GM21360 (cell line): ENCODE measurements around the gene APEX2.
"Not testable (repeated sequence)": the region's sequence is repeated elsewhere in the genome, so short reads cannot be mapped to it uniquely, and the experiment has no call there.

Experiments used
- ATAC-seq: cut with Tn5 transposase; IDR thresholded peaks from one replicate; pipeline ENCODE4 v1.9.1; 2021; ENCODE audit warnings: mild to moderate bottlenecking, moderate library complexity; ENCODE audit not compliant: unreplicated experiment

Gene APEX2

DNA sequence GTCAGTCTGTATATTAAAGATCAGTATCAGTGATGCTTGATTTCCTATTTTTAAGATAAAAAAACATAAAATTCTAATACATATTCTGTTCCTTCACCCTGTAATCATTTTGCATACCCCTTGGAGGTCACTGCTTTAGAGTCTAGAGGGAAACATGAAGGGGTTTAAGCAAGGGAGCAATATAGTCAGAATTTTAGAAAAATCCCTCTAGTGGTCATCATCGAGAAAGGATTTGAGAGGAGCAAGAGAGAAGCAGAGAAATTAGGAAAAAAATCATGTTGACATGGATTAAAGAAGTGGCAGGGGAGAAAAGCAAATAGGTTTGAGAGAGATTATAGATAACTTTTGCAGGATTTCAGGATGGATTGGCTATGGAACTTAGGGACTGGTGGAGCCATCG, 11.1 kb downstream of the APEX2 start:
- ATAC-seq, result no peak

DNA sequence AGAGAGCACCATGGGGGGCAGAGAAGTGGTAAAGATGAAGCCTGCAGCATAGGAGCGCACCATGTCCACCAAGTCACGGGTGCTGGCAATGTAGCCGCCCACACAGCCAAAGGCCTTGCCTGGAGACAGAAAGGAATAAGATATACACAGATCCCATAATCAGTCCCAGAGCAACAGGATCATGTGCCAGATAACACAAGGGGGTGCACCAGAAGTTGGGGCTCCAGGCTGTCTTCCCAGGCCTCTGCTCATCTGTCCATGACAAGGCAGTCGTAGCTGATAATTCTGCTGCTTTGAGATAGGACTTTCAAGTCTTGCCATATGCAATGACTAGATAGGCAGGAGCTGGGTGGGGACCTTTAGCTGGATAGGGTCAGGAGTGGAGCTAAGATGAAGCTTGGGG, 14.7 kb downstream of the APEX2 start:
- ATAC-seq, result no peak

DNA sequence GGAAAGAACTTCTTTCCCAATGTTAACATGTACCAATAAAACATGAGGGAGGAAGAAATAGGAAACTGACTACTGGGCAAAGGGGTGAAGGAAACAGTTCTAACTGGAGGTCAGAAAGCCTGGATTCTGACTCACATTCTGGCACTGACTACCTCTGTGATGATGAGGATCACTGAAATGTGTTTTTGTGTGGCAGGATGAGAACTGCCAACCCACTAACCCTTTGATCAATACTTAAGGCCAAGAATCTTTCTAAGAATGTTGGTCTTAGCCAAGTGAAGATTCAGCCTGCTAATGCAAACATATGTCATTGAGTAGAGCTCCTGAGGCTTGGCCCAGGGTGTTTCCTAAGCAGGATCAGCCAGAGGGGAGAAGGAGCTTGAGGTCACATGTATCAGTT, 26.0 kb downstream of the APEX2 start:
- no peak for ATAC-seq

DNA sequence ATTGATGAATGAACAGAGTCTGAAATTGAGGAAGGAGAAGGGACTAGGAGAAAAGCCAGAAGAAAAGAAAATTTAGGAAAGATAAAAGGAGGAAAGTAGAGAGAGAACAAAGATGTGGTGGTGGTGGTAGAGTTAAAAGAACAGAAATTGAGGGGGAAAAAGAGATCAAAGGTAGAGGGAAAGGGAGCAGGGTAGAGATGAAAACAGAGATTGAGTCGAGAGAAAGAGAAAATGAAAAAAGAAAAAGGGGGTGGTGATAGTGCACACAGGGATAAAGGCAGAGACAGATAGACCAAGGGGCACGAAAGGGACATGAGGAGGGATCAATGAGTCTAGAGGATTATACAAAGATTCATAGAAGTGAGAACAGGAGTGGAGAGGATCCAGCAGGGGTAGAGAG, 26.7 kb downstream of the APEX2 start:
- ATAC-seq, result no peak

DNA sequence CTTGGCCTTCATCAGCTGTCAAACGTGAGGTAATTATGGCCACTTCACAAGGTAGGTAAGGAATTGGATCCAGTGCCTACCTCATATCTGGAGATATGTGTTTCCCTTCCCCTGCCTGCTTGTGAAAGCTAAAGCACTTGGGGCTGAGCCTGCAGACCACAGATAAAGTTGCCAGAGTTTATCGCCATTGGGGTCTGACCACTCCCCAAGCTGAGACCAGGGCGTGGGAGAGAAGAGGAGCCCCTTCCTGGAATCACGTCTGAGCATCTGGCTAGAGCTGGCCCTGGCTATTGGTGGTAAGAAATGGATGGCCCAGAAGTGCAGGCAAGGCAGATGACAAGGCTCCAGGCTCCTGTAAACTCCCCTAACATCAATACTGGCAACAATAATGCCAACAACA, 27.9 kb downstream of the APEX2 start:
- no peak for ATAC-seq

DNA sequence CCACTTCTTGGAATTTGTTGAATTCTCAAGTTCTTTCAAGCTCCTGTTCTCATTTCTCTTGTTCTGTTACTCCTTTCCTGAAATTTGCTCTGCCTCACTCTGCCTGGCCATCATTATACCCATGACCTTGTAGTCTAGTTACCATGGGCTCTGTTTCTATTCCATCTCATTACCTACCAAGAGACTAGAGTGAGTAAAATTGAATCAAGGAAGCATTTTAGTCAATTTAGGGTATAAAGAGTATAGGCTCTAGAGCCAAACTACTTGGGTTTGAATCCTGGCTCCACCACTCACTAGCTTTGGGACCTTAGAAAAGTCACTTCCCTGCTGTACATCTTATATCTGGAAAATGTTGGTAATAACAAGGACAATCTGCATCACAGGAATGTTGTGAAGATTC, 28.4 kb downstream of the APEX2 start:
- ATAC-seq, result no peak

DNA sequence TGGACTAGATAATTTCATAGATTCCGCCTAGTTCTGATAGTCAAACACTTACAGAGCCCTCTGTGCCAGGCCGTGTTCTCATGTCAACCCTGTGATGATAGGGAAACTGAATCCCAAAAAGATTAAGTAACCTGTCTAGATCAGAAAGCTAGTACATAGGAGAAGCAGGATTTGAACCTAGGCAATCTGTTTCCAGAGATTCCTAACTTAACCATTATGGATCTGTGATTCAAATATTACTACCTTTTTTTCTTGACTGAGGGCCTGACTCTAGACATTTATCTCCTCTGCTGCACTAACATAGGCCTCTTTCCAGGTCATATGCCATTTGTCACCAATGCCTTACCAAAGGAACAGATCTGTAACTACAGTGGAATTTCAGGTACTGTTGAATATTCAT, 29.1 kb downstream of the APEX2 start:
- no peak for ATAC-seq

DNA sequence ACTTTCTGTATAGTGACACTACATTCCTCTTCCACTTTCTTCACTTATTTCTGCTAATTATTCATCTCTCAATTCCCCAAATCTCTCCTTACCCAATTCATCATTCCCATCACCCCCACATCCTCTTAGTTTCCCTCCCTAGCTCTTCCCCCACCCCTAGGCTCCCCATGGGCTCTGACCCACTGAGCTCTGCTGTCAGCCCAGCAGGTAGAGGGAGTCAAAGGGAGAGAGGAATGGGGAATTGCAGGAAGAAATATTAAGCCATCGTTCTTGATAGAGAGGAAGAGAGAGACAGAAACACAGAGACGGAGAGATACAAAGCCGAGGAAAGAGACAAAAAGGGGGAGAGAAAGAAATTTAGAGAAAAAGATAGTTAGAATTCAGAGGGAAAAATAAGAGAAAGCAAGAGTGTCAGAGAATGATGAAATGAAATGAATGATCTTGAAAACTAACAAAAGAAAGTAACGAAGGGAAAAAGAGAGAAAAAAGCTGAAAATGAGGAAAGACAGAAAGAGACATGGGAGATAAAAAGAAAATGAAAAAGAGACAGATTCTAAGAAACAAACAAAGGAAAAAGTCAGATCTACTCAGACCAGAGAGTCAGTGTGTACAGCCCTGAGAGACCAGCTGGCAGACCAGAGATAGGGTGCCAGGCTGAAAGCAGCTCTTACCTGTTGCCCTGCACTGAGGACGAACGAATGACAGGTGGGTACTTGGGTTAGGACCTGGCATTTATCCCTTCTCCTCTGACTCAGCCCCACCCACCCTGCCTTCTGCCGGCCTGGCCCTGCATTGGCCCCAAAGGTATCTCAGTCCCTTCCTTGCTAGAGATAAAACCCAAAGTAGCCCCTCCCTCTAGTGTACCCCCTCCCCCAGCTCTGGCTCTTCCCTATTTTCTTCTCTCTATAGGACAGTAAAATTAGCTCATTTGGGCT, 30.4 kb downstream of the APEX2 start, which contains the start of gene ALAS2:
Gene ALAS2, minus strand, starts transcription at position 707 of the 935 bp plus-strand sequence. CDS start 4,977 bp downstream, outside the sequence.
- ATAC-seq, result no peak

DNA sequence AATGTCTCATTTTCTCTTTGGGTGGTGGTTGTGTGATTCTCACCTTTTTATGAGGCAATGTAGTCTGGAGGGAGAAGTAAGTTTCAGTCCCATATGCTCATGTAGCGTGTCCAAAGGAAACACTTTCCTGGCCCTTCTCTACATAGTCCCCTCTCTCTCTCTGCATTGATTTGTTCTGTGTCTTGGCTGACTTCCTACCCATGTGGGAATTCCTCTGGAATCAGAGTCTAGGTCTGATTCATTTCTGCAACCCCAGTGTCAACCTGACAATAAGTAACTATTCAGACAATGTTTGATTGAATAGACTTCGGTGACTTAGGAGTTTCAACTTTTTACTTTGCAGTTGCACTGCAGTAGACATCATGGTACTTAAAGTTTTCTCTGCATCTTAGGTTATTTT, 33.3 kb downstream of the APEX2 start:
- ATAC-seq, result no peak

DNA sequence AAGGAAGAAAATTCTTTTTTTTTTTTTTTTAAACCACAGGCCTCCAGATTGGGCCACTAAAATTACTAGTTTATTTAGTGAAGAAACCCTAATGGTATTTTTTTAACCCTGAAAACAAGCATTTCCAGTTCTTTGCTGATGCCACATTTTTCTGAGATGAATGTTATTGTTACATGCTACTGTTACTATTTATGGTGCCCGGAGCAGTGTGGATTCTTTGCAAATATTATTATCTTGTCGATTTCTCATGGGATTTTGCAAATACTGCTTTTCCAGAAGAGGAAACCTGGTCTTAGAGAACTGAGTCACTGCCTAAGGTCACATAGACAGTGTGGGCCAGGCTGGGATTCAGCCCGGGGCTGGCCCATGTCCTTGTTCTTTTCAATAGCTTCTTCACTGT, 39.3 kb downstream of the APEX2 start:
- no peak for ATAC-seq

DNA sequence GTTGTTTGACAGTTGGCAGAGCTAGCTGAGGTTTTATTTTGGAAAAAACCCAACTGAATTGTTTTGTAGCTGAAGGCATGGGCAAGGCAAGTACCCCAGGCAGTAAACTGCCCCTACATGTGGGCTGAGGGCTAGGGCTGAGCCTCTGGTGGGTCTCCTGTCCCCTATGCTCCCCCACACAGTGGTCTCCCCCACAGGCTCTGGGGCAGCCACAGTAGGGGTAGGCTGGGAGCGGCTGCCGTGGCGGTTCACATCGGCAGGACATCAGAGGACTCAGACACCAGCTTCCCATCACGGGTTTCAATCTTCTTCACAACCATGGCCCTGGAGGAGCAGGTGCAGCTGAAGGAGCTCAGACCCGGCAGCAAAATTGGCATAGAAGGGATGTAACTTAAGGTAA, 41.4 kb downstream of the APEX2 start:
- ATAC-seq, result no peak

DNA sequence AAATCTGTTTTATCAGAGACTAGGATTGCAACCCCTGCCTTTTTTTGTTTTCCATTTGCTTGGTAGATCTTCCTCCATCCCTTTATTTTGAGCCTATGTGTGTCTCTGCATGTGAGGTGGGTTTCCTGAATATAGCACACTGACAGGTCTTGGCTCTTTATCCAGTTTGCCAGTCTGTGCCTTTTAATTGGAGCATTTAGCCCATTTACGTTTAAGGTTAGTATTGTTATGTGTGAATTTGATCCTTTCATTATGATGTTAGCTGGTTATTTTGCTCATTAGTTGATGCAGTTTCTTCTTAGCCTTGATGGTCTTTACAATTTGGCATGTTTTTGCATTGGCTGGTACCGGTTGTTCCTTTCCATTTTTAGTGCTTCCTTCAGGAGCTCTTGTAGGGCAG, 50.4 kb downstream of the APEX2 start:
- ATAC-seq, result not testable (repeated sequence)

DNA sequence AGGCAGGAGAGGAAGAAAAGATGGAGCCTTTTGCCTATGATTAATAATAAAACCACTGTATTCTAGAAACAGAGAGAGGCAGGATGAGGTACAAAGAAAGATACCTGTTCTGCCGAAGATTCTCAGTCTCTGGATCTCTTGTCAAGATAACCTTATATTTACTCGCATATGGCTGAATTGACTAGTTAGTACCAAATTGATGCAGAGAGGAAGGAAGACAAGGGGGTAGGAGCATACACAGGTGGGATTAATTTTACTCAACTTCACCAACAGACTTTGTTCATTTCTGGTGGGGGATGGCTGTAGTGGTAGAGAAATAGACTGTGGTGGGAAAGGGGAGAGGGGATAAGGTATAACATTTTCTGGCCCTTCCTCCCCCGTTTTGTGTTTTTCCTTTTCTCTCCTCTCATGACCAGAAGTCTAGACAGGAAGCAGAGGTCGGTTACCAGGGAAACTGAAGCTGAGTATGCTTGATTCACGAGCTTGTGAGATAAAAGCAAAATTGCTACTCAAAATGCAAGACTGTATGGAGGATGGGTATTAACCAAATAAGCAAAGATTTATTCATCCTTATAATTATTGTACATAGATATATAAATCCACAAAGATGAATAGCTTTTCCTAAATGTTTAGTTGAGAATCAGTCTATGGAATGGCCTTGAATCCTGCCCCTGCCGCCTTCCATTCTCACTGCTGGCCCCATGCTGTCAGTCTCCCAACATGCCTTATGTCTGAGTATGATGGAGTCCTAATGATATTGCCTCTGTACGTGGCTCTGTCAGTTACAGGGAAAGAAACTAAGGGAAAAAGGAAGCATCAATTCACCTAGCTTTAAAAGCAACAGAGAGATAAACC, 56.9 kb downstream of the APEX2 start:
- ATAC-seq, result no peak

DNA sequence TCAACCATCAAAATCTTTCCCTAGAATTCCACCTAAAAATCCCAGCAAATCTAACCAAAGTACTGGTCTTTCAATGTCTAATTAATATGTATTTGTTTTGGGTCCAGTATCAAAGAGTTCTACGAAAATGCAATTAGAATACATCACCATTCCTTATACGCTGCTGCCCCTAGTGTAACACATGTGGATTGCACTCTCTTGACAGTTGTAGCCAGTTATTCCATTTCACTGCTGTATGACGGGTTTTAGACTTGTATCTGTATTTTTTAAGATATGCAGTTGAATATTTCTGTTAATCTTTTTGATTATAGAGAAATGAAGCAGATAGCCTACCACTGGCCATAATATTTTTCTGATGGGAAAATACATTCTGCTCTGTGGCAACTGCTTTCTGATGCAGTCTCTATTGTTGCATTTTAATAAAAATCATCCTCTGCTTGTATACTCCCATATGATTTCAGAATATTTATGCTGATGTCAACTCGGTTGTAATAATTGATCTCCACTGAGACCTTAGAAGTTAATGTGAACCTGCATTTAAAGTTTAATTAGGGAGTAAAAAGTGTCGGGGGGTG, 57.6 kb downstream of the APEX2 start:
- peak; percentile 54 for ATAC-seq
